KOPT-K1 (cell line): ENCODE results near the gene MBL2.

Experiments
- H3K27ac ChIP-seq: fragments of 200-600 bp; sonication (generic); 2 replicates; pipeline ENCODE4 v1.5.1; 2016; ENCODE audit warnings: antibody characterized with exemption, mild to moderate bottlenecking, low read depth, low read length; ENCODE audit not compliant: poor library complexity, severe bottlenecking
- H3K36me3 ChIP-seq: fragments of 200-600 bp; sonication (generic); 2 replicates; pipeline ENCODE4 v1.5.1; 2017; ENCODE audit warnings: antibody characterized with exemption, mild to moderate bottlenecking, low read length, moderate library complexity; ENCODE audit not compliant: insufficient read depth
- H3K9me3 ChIP-seq: fragments of 200-600 bp; sonication (generic); 2 replicates; pipeline ENCODE4 v1.5.1; 2017; ENCODE audit warnings: antibody characterized with exemption, low read length, mild to moderate bottlenecking; ENCODE audit not compliant: insufficient read depth, poor library complexity, severe bottlenecking

MBL2 gene

DNA sequence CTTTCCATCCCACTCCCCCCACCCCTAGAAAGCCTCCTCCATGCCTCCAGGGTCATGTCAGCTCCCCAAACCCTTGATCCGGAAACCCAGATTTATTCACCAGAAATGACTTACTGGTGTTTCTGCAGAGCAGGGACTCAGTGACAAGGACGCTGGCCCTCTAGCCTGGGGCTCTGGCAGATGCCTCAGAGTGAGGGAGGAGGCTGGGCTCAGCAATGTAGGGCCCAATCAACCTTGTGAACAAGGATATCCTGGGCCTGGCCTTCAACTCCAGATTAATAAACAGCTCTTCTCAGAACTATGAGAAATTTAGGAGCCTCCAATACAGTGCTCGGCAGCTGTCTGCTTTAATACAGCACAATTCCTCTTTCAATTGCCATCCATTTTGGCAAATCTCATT is at the start of gene MBL2:
MBL2 (minus strand) TSS at position 162 of the 400 bp plus-strand sequence. CDS start 1,149 bp downstream, outside the sequence.
- H3K9me3 ChIP-seq, result no peaks in the 10 kb centered on the region
- H3K27ac ChIP-seq, result no peak within 1 kb of the TSS
- H3K36me3 ChIP-seq, result no peaks in the 10 kb centered on the region

DNA sequence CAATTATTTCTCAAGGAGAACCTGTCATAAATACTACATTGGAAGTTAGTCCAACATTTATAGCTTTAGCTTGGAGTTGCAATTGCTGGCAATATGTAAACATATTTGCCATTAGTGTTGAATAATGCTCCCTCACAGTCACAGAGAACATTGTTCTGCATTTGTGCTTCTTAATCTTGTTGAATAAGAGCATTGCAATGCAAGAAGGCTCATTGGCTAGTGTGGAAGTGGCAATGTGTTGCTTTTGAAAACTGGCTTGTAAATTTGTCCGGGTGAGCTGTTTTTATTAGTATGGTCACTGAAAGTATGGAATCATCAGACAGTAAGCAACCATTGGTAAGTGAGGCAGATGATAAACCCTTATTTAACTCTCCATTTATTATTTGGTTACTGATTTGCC is 47.7 kb upstream of the MBL2 start:
- Histone ChIP-seq H3K27ac (no peak overlapping the region), H3K9me3 (no peaks in the 10 kb centered on the region), H3K36me3 (no peaks in the 10 kb centered on the region)

DNA sequence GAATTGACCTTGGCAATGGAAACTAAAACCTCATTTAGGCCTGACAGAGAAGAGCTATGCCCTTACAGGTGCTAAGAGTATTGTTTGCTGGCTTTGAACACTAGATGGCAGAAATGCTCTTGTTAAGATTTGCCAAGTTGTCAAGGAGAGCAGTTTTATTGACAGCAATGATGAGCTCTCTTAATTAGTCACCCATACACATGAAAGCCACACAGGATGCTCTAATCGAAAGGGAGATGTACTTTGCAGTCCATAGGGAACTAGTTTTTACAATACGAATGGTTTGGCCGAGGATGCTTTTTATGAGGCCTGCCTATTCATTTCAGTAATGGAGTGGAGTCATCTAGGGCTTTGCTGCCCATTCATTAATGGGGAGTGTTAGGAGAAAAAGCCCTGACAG is 45.4 kb upstream of the MBL2 start:
- Histone ChIP-seq H3K9me3 (no peaks in the 10 kb centered on the region), H3K27ac (no peak overlapping the region), H3K36me3 (no peaks in the 10 kb centered on the region)

DNA sequence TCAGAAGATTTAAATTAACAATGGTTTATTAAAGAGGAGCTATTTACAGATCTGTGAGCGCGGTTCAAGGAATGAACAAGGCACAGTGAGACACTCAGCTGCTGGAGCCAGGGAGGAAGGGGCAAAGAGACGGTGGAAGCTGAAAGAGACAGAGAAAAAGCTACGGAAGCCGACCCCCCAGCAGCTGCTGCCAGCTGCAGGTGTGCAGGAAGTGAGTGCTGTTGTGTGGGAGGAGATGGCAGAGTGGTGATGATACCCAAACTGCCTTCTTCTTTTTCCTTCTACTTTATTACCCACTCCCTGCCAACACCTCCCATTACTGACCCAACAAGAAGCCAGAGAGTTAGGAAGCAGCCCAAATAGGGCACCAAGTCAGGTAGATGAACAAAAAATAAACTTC is 41.9 kb upstream of the MBL2 start:
- H3K36me3 ChIP-seq, result no peaks in the 10 kb centered on the region
- peak overlapping the region; percentile 66 for H3K27ac ChIP-seq
- H3K9me3 ChIP-seq, result peaks cover 11% of the 10 kb centered on the region

DNA sequence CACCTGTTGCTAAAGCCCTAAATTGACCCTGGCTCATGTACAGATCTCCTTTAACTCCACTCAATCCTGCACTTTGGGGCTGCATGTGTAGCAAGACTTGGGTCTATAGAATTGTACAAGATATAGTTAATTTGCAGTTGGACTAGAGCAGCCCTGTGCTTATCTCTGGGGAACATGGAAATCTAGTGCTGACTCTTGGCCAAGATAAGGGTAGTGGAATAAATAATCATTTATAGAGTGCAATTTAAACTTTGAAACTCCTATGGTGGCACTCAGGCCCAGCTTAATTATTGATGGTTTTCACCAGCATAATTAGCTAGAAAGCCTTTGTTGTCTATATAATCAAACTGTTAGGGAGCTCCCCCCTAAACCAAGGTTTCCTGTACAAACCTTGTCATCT is 39.2 kb upstream of the MBL2 start:
- no peaks in the 10 kb centered on the region for H3K36me3 ChIP-seq
- H3K27ac ChIP-seq, result no peak overlapping the region
- peaks cover 11% of the 10 kb centered on the region for H3K9me3 ChIP-seq

DNA sequence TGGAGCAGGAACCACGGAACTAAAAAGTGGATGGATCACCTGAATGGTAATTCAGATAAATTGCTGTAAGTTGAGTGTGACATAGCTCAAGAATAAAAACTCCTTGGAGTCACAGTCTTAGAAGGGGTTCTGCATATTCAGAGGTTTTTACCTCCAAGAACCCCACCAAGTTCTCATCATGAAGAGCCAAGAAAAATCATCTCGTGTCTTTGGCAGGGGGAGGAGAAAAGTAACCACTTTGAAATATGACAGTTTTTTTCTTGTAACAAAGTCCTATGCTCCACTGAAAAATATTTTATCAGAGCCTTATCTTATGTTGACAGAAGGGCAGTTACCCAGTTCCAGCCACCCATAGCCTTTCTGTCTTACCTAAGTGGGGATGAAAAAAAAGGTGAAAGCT is 38.2 kb upstream of the MBL2 start:
- no peaks in the 10 kb centered on the region for H3K36me3 ChIP-seq
- H3K9me3 ChIP-seq, result peaks cover 11% of the 10 kb centered on the region

GRCh38 chr10:52807803-52808202 is 35.2 kb upstream of the MBL2 start:
- Histone ChIP-seq H3K36me3 (no peaks in the 10 kb centered on the region), H3K27ac (no peak overlapping the region), H3K9me3 (peaks cover 11% of the 10 kb centered on the region)

More for the DNA sequence above, 38.2 kb upstream of the MBL2 start:
- no peak overlapping the region for H3K27ac ChIP-seq

DNA sequence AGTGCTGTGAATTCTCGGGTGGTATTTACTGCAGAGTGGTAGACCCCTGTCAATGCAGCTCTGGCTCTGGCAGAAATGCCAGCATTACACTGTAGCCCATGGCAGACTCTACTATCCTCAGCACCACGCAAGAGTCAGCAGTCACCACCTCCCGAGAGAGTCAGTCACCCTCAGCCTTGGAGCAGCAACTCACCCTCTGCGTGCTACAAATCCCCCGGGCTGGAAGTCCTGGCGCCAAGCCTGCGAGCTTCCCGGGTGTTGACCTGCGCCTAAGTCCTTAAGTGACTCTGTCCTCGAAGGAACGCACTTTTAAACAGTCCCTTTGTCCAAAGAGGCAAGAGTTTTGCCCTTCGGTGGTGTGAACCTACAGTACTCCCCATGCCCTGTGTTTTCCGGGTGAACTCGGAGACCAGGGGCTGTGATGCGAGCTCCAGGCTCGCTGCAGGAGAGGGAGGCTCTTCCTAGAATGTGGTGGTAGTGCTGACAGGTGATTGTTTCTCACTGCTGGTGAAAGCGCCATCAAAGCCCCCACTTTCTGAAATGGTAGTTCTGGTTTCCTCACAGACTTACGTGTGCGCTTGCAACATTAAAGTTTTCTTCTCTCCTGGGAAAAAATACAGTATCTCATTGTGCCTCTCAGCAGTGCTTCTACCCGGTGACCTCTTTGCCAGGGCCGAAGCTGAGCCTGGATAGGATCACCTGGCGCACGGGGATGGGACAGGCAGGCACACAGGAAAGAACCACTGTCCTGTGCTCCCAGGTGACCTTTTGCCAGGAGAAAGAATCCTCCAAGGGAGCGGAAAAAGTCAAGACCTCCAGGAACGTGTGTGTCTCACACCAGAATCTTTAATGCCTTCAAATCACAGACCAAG is 33.1 kb upstream of the MBL2 start:
- H3K27ac ChIP-seq, result no peak overlapping the region
- H3K9me3 ChIP-seq, result peaks cover 3% of the 10 kb centered on the region
- no peaks in the 10 kb centered on the region for H3K36me3 ChIP-seq

DNA sequence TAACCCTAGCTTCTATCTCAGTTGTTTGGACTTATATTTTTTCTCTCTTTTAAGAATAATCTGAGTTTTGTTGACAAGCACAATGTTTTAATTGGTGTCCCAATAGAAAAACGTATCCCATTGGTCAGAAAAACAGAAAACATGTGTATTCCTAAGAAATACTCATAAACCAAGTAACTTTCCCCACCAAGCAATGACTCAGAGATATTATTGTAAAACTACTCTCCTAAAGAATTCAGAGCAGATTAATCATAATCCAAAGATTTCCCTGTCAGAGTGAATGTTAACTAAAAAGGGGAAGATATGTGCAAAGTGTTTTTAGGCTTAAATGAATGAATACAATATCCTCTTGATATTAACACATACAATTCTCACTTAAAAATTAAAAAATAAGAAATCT is 29.4 kb upstream of the MBL2 start:
- Histone ChIP-seq H3K9me3 (no peaks in the 10 kb centered on the region), H3K36me3 (no peaks in the 10 kb centered on the region), H3K27ac (no peak overlapping the region)

DNA sequence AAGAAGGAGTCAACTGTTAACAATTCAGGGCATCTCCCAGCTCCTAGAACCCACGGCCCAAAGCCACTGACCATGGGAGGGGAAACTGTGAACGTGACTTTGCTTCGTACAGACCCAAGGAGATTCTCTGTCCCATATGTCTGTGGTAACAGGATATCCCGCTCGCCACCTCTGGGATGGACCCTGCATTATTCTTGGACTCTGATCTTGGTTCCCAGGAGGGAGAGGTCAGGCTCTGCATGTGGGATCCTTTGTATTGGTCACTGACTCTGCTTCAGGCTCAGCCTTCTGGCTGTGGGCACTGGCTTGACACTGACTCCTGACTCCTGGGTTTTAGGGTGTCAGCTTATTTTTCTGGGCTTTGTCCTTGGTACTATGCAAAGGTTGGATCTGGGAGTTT is 13.5 kb upstream of the MBL2 start:
- no peaks in the 10 kb centered on the region for H3K36me3 ChIP-seq
- no peaks in the 10 kb centered on the region for H3K9me3 ChIP-seq
- no peak overlapping the region for H3K27ac ChIP-seq

DNA sequence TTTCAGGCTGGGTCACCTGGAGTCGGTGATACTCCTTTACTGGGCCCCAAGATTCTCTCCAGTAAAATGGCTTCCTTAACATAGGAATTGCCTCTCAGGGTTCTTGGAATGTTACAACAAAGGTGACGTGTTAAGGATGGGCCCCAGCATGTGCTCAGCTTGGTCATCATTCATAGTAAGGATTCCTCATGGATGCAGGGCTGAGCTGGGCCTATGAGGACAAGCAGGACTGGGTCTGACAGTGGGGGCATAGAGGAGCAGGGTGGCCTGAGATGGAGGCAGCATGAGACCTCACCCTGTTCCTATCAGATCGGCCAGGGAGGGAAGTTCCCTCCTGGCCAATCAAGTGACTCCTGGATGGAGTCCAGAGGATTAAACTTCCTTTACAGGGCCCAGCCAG is 12.8 kb upstream of the MBL2 start:
- no peak overlapping the region for H3K27ac ChIP-seq
- H3K9me3 ChIP-seq, result no peaks in the 10 kb centered on the region
- H3K36me3 ChIP-seq, result no peaks in the 10 kb centered on the region

GRCh38 chr10:52783726-52784125 is 11.1 kb upstream of the MBL2 start:
- Histone ChIP-seq H3K36me3 (no peaks in the 10 kb centered on the region), H3K27ac (no peak overlapping the region), H3K9me3 (no peaks in the 10 kb centered on the region)

- H3K27ac ChIP-seq, result no peak overlapping the region
- no peaks in the 10 kb centered on the region for H3K9me3 ChIP-seq
- no peaks in the 10 kb centered on the region for H3K36me3 ChIP-seq
Measured at GRCh38 chr10:52782554-52782953, 10.0 kb upstream of the MBL2 start.

GRCh38 chr10:52780391-52781155 is 8.0 kb upstream of the MBL2 start:
- no peak overlapping the region for H3K27ac ChIP-seq
- no peaks in the 10 kb centered on the region for H3K9me3 ChIP-seq
- H3K36me3 ChIP-seq, result no peaks in the 10 kb centered on the region

- Histone ChIP-seq H3K9me3 (no peaks in the 10 kb centered on the region), H3K36me3 (no peaks in the 10 kb centered on the region), H3K27ac (no peak overlapping the region)
Measured at GRCh38 chr10:52779541-52780390, 7.2 kb upstream of the MBL2 start.
